AML-193 (cell line): ENCODE data around the gene CBFA2T2.
A peak's percentile ranks its signal among the peaks of the same experiment; 100 is the strongest.

Source experiments
- DNase-seq, 2 experiments: peaks; one replicate each; lab custom pipeline; 2025; lab: John Stamatoyannopoulos, UW

Gene CBFA2T2

GRCh38 chr20:33679758-33680485 lies 190.0 kb downstream of the CBFA2T2 start:
- no peak for DNase-seq

GRCh38 chr20:33680686-33681085 lies 190.8 kb downstream of the CBFA2T2 start:
- no peak for DNase-seq

GRCh38 chr20:33681288-33681687 lies 191.4 kb downstream of the CBFA2T2 start:
- no peak for DNase-seq

DNA sequence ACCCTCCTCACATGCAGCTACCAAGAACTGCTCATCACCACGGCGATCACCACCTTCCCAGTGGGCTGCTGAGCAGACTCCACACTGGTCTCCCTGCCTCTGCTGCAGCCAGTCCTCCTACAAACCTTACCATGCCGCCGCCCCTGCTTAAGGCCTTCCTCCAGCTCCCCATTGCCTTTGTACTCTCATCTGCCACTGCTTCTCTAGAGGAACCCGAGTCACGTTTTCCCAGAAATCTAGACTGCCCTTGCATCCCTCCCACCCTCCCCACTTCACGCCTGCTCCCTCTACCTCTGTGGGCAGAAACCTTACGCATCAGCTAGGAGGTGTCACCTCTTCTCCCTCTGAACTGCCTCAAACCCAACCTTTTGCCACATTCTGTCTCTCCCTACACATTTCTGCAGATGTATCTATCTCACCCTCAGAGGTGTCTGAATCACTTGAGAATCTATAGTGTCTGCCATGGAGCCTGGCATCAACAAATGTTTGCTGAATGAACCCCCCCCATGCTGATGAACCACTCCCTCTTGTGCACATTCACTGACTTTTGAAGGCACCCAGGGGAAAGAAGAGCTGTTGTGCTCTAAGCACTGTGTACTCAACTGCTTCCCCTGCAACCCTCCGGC lies 191.9 kb downstream of the CBFA2T2 start:
- DNase-seq, result no peak

DNA sequence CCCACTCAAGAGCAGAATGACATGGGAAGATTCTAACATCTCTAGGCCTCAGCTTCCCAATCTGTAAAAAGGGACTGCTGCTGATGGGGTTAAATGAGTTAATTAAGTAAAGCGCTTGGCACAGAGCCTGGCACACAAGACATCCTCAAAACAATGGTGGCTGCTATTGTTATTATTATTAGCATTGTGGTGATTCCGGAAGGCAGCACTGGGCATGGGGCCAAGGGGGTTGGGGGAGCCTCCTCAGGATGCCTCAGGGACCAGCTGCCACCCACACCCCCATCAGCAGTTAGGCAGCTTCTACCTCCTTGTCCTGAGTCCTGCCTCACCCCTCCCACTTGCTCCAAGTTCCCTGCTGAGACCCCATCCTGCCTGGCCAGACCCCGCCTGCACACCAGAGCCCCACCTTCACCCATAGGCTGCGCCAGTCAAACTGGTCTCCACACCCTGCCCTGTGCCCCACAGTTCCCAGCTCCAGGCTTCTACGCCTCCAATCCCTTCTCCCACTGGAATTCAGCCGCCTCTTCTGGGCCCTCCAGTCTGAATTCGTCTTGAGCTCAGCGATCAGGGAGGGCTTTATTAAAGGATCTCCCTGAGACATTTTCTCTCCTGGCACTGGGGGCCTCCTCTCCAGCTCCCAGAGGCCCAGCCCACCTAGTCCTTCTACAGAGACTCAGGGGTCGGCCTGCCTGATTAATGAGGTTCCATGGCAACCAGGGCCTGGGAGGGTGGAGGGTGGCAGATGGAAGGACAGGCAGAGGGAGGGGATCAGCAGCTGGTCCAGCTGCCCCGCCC lies 194.8 kb downstream of the CBFA2T2 start:
- no peak for DNase-seq

- DNase-seq, result peak; percentile 46 to 56
Measured at GRCh38 chr20:33685328-33686099, 195.6 kb downstream of the CBFA2T2 start.

DNA sequence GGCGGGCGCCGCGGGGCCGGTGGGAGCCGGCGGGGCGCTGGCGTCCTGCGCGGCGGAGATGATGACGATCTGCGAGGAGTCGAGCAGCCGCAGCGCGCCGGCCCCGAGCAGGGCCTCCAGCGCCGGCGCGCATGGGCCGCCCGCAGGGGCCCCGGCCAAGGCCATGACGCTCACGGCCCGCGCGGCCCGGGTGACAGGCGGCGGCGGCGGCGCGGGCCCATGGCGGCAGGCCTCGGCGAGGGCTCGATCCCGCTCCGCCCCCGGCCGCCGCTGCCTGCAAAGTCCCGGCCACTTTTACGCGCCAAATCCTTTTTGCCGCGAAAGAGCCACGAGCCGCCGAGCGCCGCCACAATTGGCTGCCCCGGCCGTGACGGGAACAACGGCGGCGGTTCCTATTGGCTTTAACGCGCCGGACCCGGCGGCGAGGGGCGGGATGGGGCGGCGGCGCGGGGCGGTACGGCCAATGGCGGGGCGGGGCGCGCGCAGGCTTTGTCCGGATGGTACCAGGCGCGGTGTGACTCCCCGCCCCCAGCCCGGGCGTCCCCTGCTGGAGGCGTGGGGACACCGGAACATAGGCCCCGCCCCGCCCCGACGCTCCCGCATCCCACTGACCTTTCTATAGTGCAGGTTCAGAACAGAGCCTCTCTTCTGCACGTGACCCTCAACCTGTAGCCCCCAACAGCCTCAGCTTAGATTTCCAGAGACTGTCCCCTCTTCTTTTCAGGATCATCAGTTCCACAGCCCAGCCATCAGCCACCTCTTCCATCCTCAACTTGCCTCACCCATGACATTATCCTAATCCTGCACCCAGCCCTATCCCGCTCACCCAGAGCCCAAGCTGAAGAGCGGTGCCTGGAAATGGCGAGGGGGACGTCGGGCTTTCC lies 196.4 kb downstream of the CBFA2T2 start, which contains the start of gene E2F1:
Gene E2F1, minus strand, starts transcription at position 286 of the 884 bp plus-strand sequence. Its CDS starts 121 bp downstream, at position 165.
- DNase-seq, result peak; percentile 87 to 89

- DNase-seq, result no peak
Measured at GRCh38 chr20:33686984-33687366, 197.1 kb downstream of the CBFA2T2 start.

DNA sequence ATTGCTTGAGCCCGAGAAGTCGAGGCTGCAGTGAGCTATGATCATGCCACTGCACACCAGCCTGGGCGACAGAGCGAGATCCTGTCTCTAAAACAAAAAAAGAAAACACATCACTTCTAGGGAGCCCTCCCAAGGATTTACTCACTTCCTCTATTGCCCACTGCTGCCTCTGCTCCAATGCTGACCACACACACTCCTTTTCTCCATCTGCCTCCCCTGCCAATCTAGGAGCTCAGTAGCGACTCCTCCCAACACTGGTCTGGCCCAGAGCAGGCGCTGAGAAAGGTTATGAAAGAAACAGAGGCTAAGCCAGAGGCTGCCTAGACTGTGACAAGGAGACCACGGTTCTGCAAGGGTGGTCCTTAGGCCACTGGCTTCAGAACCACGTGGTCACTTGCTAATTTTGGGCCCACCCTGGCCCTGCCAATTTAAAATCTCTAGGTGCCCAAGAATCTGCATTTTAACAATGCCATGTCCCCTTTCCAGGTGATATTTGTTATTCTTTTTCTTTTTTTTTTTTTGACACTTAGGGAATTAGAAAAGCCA lies 197.5 kb downstream of the CBFA2T2 start:
- peak; percentile 80 to 81 for DNase-seq

DNA sequence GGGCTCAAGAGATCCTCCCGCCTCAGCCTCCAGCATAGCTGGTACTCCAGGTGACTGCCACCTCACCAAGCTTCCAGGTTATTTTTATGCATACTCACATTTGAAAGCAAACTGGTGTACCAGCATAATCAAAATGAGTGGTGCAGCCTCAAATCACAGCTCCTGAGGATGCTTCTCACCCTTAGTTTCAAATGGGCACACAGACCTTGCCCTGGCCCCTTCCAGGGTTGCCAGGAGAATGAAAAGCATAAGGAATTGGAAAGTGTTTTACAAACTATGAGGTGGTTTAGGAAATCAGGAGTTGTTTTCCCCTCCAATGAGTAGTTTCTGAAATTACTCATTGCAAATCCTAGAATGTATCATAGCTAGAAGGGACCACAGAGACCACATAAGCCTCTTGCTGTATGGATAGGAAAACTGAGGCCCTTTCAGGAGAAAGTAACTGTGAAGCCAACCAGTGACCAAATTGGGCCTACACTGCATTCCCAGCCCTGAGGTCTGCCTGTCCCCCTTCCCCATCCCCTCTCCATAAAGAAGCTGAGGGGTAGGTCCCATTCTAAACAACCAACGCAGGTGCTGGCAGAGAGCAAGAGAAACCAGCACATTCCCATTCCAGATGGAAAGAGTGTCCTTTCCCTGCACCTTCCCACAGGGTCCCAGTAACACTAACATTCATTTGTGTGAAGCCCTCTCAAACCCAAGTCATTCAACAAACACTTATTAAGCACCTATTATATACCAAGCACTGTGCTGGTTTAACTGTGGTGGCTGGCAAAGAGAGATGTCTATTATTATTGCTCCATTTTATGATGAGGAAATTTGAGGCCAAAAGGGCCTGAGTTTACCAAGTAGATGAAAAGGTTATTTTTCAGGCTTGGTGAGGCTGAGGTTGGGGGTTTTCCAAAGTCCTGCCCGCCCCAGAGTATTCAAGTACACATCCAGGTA lies 198.4 kb downstream of the CBFA2T2 start:
- no peak for DNase-seq

DNA sequence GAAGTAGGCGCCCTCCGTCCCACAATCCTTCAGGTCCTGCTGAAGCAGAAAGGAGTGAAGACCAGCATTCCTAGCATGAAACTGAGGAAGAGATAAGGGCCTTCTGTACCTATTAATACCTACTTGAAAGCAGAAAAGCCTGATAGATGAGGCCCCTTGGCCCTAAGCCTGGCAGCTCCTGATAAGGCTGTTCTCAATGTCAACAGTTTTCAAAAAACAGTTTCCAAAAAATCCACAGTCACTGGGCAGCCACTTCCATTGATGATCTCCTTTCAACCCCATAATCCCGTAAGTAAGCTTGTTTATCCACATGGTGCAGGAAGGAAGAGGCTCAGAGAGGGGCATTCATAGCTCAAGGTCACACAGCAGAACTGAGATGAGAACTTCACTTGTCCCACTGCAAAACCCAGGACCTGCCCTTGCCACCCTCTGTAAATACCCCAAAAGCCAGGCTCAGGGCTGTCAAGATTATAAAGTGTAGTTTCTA lies 199.1 kb downstream of the CBFA2T2 start:
- DNase-seq, result no peak

GRCh38 chr20:33689493-33689892 lies 199.6 kb downstream of the CBFA2T2 start:
- DNase-seq, result no peak

- peak; percentile 37 to 45 for DNase-seq
Measured at GRCh38 chr20:33689973-33690372, 200.1 kb downstream of the CBFA2T2 start.

- DNase-seq, result no peak
Measured at GRCh38 chr20:33693289-33693688, 203.4 kb downstream of the CBFA2T2 start.

GRCh38 chr20:33693741-33694638 lies 204.1 kb downstream of the CBFA2T2 start:
- DNase-seq, result no peak

GRCh38 chr20:33694639-33695012 lies 204.7 kb downstream of the CBFA2T2 start:
- DNase-seq, result no peak

- no peak for DNase-seq
Measured at GRCh38 chr20:33696448-33696847, 206.6 kb downstream of the CBFA2T2 start.

GRCh38 chr20:33697129-33697528 lies 207.2 kb downstream of the CBFA2T2 start:
- DNase-seq, result no peak
